ENCODE results near the gene LRMDA. TPM values are rescaled to one million over a fixed set of nuclear protein-coding genes. Genes with fewer than 3 reads are reported as not detected.

The LRMDA gene
- total and polyA plus RNA-seq, 2 of the 8 experiments (the other 6 are each of a cell fraction or from before 2014, with no cell fraction given) = 0.86 to 2.8 TPM

DNA sequence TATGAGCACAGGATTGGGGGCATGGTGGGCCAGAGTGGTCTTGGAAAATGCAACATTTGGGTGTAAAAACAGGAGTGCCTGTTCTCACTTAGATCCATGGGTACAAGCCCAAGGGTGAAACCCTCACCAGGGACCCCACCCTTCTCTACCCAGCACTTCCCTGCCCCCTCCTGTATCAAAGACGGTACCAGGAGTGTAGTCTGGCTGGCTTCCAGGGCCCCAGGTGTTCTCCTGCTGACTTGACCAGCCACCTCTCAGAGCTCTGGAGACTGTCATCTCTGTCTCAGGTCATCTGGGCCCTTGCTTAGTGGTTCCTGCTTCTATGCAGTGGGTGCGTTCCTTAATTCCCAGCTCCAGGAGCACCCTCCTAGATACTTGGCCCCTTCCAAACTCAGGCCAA lies 447.2 kb downstream of the LRMDA start:
- no peaks in the 10 kb centered on the region for H3K9me3 ChIP-seq (ENCODE audit: insufficient read depth in 2 of 2, low read depth in 1 of 2, low read length in 1 of 2)
- no peak overlapping the region for H2BK120ac ChIP-seq (replicated peaks; ENCODE audit: low read depth, low read length)
- no peak overlapping the region for H4K5ac ChIP-seq (ENCODE audit: insufficient read length, low read depth, low read length)
- no peaks in the 10 kb centered on the region for H4K20me1 ChIP-seq (replicated peaks in 1 of 2; ENCODE audit: control insufficient read depth in 1 of 2, insufficient read depth in 2 of 2, low read length in 2 of 2)
- no peak overlapping the region for H3K23ac ChIP-seq (ENCODE audit: insufficient read length)
- H4K91ac ChIP-seq (replicated peaks; ENCODE audit: insufficient read length, low read length) = no peak overlapping the region
- H3K4me3 ChIP-seq (ENCODE audit: extremely low read depth in 1 of 4, insufficient read depth in 2 of 4, low read depth in 3 of 4, low read length in 4 of 4) = no peak overlapping the region
- H3K18ac ChIP-seq (ENCODE audit: extremely low read depth, low read length) = no peak overlapping the region
- no peaks in the 10 kb centered on the region; a peak in 1 of 8 replicates for H3K36me3 ChIP-seq (ENCODE audit: control insufficient read depth in 2 of 4, insufficient read depth in 4 of 4, low read length in 3 of 4)
- WGBS, 2 experiments (ENCODE audit: extremely low coverage in 1 of 2, insufficient coverage in 1 of 2, insufficient read length in 1 of 2, insufficient replicate concordance in 2 of 2, low coverage in 1 of 2, low lambda C conversion rate in 2 of 2, missing lambda C conversion rate in 1 of 2) = 85% methylated on average over 2 of the region's 2 CpGs; no CpG with 5 or more reads in 1 of the 2 experiments
- no peak overlapping the region for H3K27ac ChIP-seq (ENCODE audit: low read depth, low read length)
- no peak overlapping the region for H2AK5ac ChIP-seq (ENCODE audit: low read depth, low read length)
- H2BK5ac ChIP-seq (ENCODE audit: low read depth, low read length) = no peak overlapping the region
- POLR2A ChIA-PET (ENCODE audit: partially characterized antibody) = no interaction called here
- H3K14ac ChIP-seq (ENCODE audit: insufficient read length) = no peak overlapping the region
- CTCF ChIA-PET (ENCODE audit: partially characterized antibody) = interaction anchor here (0.8 to 1.6 kb wide), 3 partner anchors 148 to 227 kb away, joined by 3 read pairs; no protein-coding TSS in a partner anchor
- H2BK12ac ChIP-seq (ENCODE audit: low read depth, low read length) = no peak overlapping the region
- H2BK15ac ChIP-seq (ENCODE audit: low read length) = no peak overlapping the region
- H3K9ac ChIP-seq (replicated peaks in 1 of 4; ENCODE audit: extremely low read depth in 1 of 4, low read depth in 3 of 4, low read length in 3 of 4) = no peak overlapping the region
- H3K4me1 ChIP-seq (replicated peaks in 1 of 4; ENCODE audit: control insufficient read depth in 3 of 4, insufficient read depth in 4 of 4, low read length in 3 of 4) = peaks cover 3 to 5% (median 4%) of the 10 kb centered on the region in 4 experiments; a peak in 4 of 7 replicates
- FAIRE-seq (no peak), DNase-seq (ENCODE audit: low read depth in 1 of 2, low spot score in 2 of 2) (no peak)
- no peaks in the 10 kb centered on the region for H3K27me3 ChIP-seq (replicated peaks in 1 of 4; ENCODE audit: control insufficient read depth in 3 of 4, extremely low read depth in 1 of 4, insufficient read depth in 3 of 4, low read length in 3 of 4)
- no peaks in the 10 kb centered on the region for H3K79me1 ChIP-seq (ENCODE audit: low read depth, low read length)
- H4K8ac ChIP-seq (ENCODE audit: extremely low read depth, insufficient read depth, low read length) = no peak overlapping the region
- no peak overlapping the region for H3K4ac ChIP-seq (replicated peaks; ENCODE audit: insufficient read length, low read depth, low read length)
- no peak overlapping the region for H3K4me2 ChIP-seq (ENCODE audit: insufficient read depth in 1 of 2, low read depth in 2 of 2, low read length in 2 of 2)
- H2BK20ac ChIP-seq (ENCODE audit: low read length) = no peak overlapping the region
- no peak overlapping the region for H2AFZ ChIP-seq (ENCODE audit: low read length)
- no peaks in the 10 kb centered on the region for H3K79me2 ChIP-seq (ENCODE audit: control insufficient read depth in 1 of 2, insufficient read depth in 2 of 2, low read length in 2 of 2)
- no peak overlapping the region for H3K56ac ChIP-seq (replicated peaks; ENCODE audit: insufficient read length, low read depth, low read length)
- no peaks in the 10 kb centered on the region for H3K23me2 ChIP-seq (ENCODE audit: low read depth, low read length)
- TF ChIP-seq SIN3A (conservative IDR thresholded peaks at IDR 0.05 in 1 of 2, IDR thresholded peaks at IDR 0.05 in 1 of 2; ENCODE audit: low read depth in 1 of 2, low read length in 2 of 2) = no peak
- no peak for TF ChIP-seq ATF2 (IDR thresholded peaks at IDR 0.05; ENCODE audit: low read length)
- TF ChIP-seq POU5F1 (IDR thresholded peaks at IDR 0.05; ENCODE audit: low read depth, low read length) = no peak
- no peak for TF ChIP-seq NANOG (IDR thresholded peaks at IDR 0.05; ENCODE audit: insufficient read depth, low read depth, low read length, poor library complexity, severe bottlenecking)
- TF ChIP-seq BACH1 (IDR thresholded peaks at IDR 0.05; ENCODE audit: low read length) = no peak
- TF ChIP-seq CBX8 (IDR thresholded peaks at IDR 0.05; ENCODE audit: borderline replicate concordance, low read depth, low read length) = no peak
- no peak for TF ChIP-seq SP2 (IDR thresholded peaks at IDR 0.05; ENCODE audit: low read length)
- TF ChIP-seq FOSL1 (IDR thresholded peaks at IDR 0.05; ENCODE audit: insufficient read depth, low read depth, low read length) = no peak
- TF ChIP-seq JUND (IDR thresholded peaks at IDR 0.05; ENCODE audit: low read length) = no peak
- TF ChIP-seq RBBP5 (IDR thresholded peaks at IDR 0.05; ENCODE audit: borderline replicate concordance, low read depth, low read length) = no peak
- TF ChIP-seq SIX5 (IDR thresholded peaks at IDR 0.05; ENCODE audit: low read depth, low read length) = no peak
- TF ChIP-seq CREB1 (IDR thresholded peaks at IDR 0.05) = no peak
- no peak for TF ChIP-seq GTF2F1 (IDR thresholded peaks at IDR 0.05; ENCODE audit: borderline replicate concordance, low read depth, low read length)
- TF ChIP-seq TBP (IDR thresholded peaks at IDR 0.05; ENCODE audit: low read depth, low read length) = no peak
